Testis (tissue), 2 donors: ENCODE measurements around the gene ABHD16B.
A peak's percentile ranks its signal among the peaks of the same experiment; 100 is the strongest.

ENCODE experiments used
- POLR2A ChIP-seq: fragments of 450-650 bp; IDR thresholded peaks from one replicate; pipeline ENCODE4 v1.6.1; 2017; ENCODE audit warnings: antibody characterized with exemption, mild to moderate bottlenecking, moderate library complexity
- TF ChIP-seq, protein P1 (sequence below), 3 experiments: fragments of 450-650 bp in 2 of 3; fragments of 200-600 bp in 1 of 3; sonication (generic) in 1 of 3; IDR thresholded peaks; one replicate each; pipeline ENCODE4 v1.5.1; 2016 to 2019; ENCODE audit warnings: antibody characterized with exemption in 3 of 3, mild to moderate bottlenecking in 2 of 3, moderate library complexity in 1 of 3

DNA sequence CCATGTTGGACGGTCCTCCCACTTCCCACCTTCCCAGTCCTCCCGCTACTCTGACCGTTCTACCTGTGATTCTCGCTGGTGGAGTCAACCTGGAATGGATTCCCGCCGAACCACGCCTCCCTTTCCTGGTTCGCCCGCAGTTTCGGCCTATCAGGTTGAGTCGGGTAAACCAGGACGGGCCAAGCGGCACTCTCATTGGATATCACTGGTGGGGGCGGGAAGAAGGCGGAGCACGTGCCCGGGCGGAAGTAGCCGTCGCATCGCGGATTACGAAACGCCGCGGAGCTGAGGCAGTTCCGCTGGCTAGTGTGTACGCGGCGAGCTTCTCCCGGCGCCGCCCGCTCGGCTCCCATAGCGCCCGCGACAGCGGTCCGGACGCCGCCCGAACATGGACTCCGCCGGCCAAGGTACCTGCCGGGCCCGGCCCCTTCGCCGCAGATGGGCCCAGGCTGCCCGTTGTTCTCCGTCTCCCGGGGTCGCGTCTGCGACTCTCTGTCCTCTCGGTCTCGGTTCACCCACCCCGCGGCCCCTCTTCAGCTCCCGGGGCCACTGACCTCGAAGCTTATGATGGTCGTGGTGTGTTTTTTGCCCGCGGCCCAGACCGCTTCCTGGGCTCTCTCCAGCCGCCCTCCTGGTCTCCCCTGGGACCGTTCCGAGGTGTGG, 3.8 kb downstream of the ABHD16B start, which contains the start of gene TPD52L2:
- TF ChIP-seq POLR2A: peak; percentile 63
- TF ChIP-seq, protein P1, sequence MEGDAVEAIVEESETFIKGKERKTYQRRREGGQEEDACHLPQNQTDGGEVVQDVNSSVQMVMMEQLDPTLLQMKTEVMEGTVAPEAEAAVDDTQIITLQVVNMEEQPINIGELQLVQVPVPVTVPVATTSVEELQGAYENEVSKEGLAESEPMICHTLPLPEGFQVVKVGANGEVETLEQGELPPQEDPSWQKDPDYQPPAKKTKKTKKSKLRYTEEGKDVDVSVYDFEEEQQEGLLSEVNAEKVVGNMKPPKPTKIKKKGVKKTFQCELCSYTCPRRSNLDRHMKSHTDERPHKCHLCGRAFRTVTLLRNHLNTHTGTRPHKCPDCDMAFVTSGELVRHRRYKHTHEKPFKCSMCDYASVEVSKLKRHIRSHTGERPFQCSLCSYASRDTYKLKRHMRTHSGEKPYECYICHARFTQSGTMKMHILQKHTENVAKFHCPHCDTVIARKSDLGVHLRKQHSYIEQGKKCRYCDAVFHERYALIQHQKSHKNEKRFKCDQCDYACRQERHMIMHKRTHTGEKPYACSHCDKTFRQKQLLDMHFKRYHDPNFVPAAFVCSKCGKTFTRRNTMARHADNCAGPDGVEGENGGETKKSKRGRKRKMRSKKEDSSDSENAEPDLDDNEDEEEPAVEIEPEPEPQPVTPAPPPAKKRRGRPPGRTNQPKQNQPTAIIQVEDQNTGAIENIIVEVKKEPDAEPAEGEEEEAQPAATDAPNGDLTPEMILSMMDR (IDR thresholded peaks at IDR 0.05): no peak
